ENCODE data around the gene ATP2B3.
A peak's percentile ranks its signal among the peaks of the same experiment; 100 is the strongest.

The ATP2B3 gene

GRCh38 chrX:153475751-153476281 is 41.6 kb upstream of the ATP2B3 start:
- Histone ChIP-seq H3K36me3 (ENCODE audit: control insufficient read depth in 5 of 5, insufficient read depth in 5 of 5, low read length in 5 of 5) (no peaks in the 10 kb centered on the region), H3K4me1 (ENCODE audit: control insufficient read depth in 5 of 5, insufficient read depth in 5 of 5, low read length in 5 of 5) (peaks cover 5 to 30% (median 24%) of the 10 kb centered on the region in 5 donors), H3K27ac (ENCODE audit: low read depth, low read length) (no peak overlapping the region), H3K9ac (ENCODE audit: low read length in 5 of 5) (no peak overlapping the region), H3K9me3 (ENCODE audit: control insufficient read depth in 5 of 5, low read length in 5 of 5) (peaks cover 0 to 2% (median 0%) of the 10 kb centered on the region in 5 donors), H3K27me3 (ENCODE audit: control insufficient read depth in 5 of 5, insufficient read depth in 4 of 5, low read length in 5 of 5) (peaks cover 16 to 38% (median 29%) of the 10 kb centered on the region in 5 donors), H3K4me3 (ENCODE audit: low read depth in 1 of 5, low read length in 5 of 5) (no peak overlapping the region)

- no peak overlapping the region for H3K27ac ChIP-seq (ENCODE audit: low read depth, low read length)
- H3K9me3 ChIP-seq (ENCODE audit: control insufficient read depth in 5 of 5, low read length in 5 of 5) = peaks cover 0 to 2% (median 0%) of the 10 kb centered on the region in 5 donors
- H3K9ac ChIP-seq (ENCODE audit: low read length in 5 of 5) = peak overlapping the region in 1 of 5 donors; percentile 17
- H3K36me3 ChIP-seq (ENCODE audit: control insufficient read depth in 5 of 5, insufficient read depth in 5 of 5, low read length in 5 of 5) = no peaks in the 10 kb centered on the region
- peaks cover 5 to 27% (median 22%) of the 10 kb centered on the region in 5 donors for H3K4me1 ChIP-seq (ENCODE audit: control insufficient read depth in 5 of 5, insufficient read depth in 5 of 5, low read length in 5 of 5)
- peaks cover 16 to 45% (median 29%) of the 10 kb centered on the region in 5 donors for H3K27me3 ChIP-seq (ENCODE audit: control insufficient read depth in 5 of 5, insufficient read depth in 4 of 5, low read length in 5 of 5)
- no peak overlapping the region for H3K4me3 ChIP-seq (ENCODE audit: low read depth in 1 of 5, low read length in 5 of 5)
Observed at GRCh38 chrX:153476666-153477363, 40.6 kb upstream of the ATP2B3 start.

GRCh38 chrX:153477364-153477857 is 40.0 kb upstream of the ATP2B3 start:
- H3K9ac ChIP-seq (ENCODE audit: low read length in 5 of 5) = no peak overlapping the region
- H3K9me3 ChIP-seq (ENCODE audit: control insufficient read depth in 5 of 5, low read length in 5 of 5) = peaks cover 0 to 2% (median 0%) of the 10 kb centered on the region in 5 donors
- no peak overlapping the region for H3K27ac ChIP-seq (ENCODE audit: low read depth, low read length)

GRCh38 chrX:153477901-153478300 is 39.5 kb upstream of the ATP2B3 start:
- Histone ChIP-seq H3K4me3 (ENCODE audit: low read depth in 1 of 5, low read length in 5 of 5) (no peak overlapping the region), H3K27ac (ENCODE audit: low read depth, low read length) (no peak overlapping the region), H3K36me3 (ENCODE audit: control insufficient read depth in 5 of 5, insufficient read depth in 5 of 5, low read length in 5 of 5) (no peaks in the 10 kb centered on the region), H3K27me3 (ENCODE audit: control insufficient read depth in 5 of 5, insufficient read depth in 4 of 5, low read length in 5 of 5) (peaks cover 16 to 52% (median 29%) of the 10 kb centered on the region in 5 donors), H3K9me3 (ENCODE audit: control insufficient read depth in 5 of 5, low read length in 5 of 5) (peaks cover 0 to 2% (median 0%) of the 10 kb centered on the region in 5 donors), H3K9ac (ENCODE audit: low read length in 5 of 5) (no peak overlapping the region), H3K4me1 (ENCODE audit: control insufficient read depth in 5 of 5, insufficient read depth in 5 of 5, low read length in 5 of 5) (peaks cover 5 to 27% (median 22%) of the 10 kb centered on the region in 5 donors)

More at GRCh38 chrX:153477364-153477857, 40.0 kb upstream of the ATP2B3 start:
- peaks cover 5 to 27% (median 22%) of the 10 kb centered on the region in 5 donors for H3K4me1 ChIP-seq (ENCODE audit: control insufficient read depth in 5 of 5, insufficient read depth in 5 of 5, low read length in 5 of 5)
- no peak overlapping the region for H3K4me3 ChIP-seq (ENCODE audit: low read depth in 1 of 5, low read length in 5 of 5)
- H3K27me3 ChIP-seq (ENCODE audit: control insufficient read depth in 5 of 5, insufficient read depth in 4 of 5, low read length in 5 of 5) = peaks cover 16 to 47% (median 29%) of the 10 kb centered on the region in 5 donors
- no peaks in the 10 kb centered on the region for H3K36me3 ChIP-seq (ENCODE audit: control insufficient read depth in 5 of 5, insufficient read depth in 5 of 5, low read length in 5 of 5)

- Histone ChIP-seq H3K36me3 (ENCODE audit: control insufficient read depth in 5 of 5, insufficient read depth in 5 of 5, low read length in 5 of 5) (no peaks in the 10 kb centered on the region), H3K4me1 (ENCODE audit: control insufficient read depth in 5 of 5, insufficient read depth in 5 of 5, low read length in 5 of 5) (peaks cover 5 to 27% (median 22%) of the 10 kb centered on the region in 5 donors), H3K27ac (ENCODE audit: low read depth, low read length) (no peak overlapping the region), H3K27me3 (ENCODE audit: control insufficient read depth in 5 of 5, insufficient read depth in 4 of 5, low read length in 5 of 5) (peaks cover 21 to 56% (median 29%) of the 10 kb centered on the region in 5 donors), H3K9me3 (ENCODE audit: control insufficient read depth in 5 of 5, low read length in 5 of 5) (peaks cover 0 to 2% (median 0%) of the 10 kb centered on the region in 5 donors), H3K4me3 (ENCODE audit: low read depth in 1 of 5, low read length in 5 of 5) (no peak overlapping the region), H3K9ac (ENCODE audit: low read length in 5 of 5) (no peak overlapping the region)
Observed at GRCh38 chrX:153478746-153479145, 38.7 kb upstream of the ATP2B3 start.

GRCh38 chrX:153481043-153481442 is 36.4 kb upstream of the ATP2B3 start:
- no peak overlapping the region for H3K4me3 ChIP-seq (ENCODE audit: low read depth in 1 of 5, low read length in 5 of 5)
- H3K9ac ChIP-seq (ENCODE audit: low read length in 5 of 5) = no peak overlapping the region
- no peak overlapping the region for H3K27ac ChIP-seq (ENCODE audit: low read depth, low read length)
- H3K4me1 ChIP-seq (ENCODE audit: control insufficient read depth in 5 of 5, insufficient read depth in 5 of 5, low read length in 5 of 5) = peaks cover 0 to 15% (median 13%) of the 10 kb centered on the region in 5 donors
- peaks cover 0 to 2% (median 0%) of the 10 kb centered on the region in 5 donors for H3K9me3 ChIP-seq (ENCODE audit: control insufficient read depth in 5 of 5, low read length in 5 of 5)
- no peaks in the 10 kb centered on the region for H3K36me3 ChIP-seq (ENCODE audit: control insufficient read depth in 5 of 5, insufficient read depth in 5 of 5, low read length in 5 of 5)
- H3K27me3 ChIP-seq (ENCODE audit: control insufficient read depth in 5 of 5, insufficient read depth in 4 of 5, low read length in 5 of 5) = peaks cover 21 to 58% (median 26%) of the 10 kb centered on the region in 5 donors

- Histone ChIP-seq H3K27me3 (ENCODE audit: control insufficient read depth in 5 of 5, insufficient read depth in 4 of 5, low read length in 5 of 5) (peaks cover 13 to 52% (median 31%) of the 10 kb centered on the region in 5 donors), H3K4me1 (ENCODE audit: control insufficient read depth in 5 of 5, insufficient read depth in 5 of 5, low read length in 5 of 5) (peaks cover 0 to 4% (median 2%) of the 10 kb centered on the region in 5 donors), H3K27ac (ENCODE audit: low read depth, low read length) (no peak overlapping the region), H3K4me3 (ENCODE audit: low read depth in 1 of 5, low read length in 5 of 5) (no peak overlapping the region), H3K36me3 (ENCODE audit: control insufficient read depth in 5 of 5, insufficient read depth in 5 of 5, low read length in 5 of 5) (no peaks in the 10 kb centered on the region), H3K9me3 (ENCODE audit: control insufficient read depth in 5 of 5, low read length in 5 of 5) (peaks cover 0 to 2% (median 0%) of the 10 kb centered on the region in 5 donors), H3K9ac (ENCODE audit: low read length in 5 of 5) (no peak overlapping the region)
Observed at GRCh38 chrX:153482376-153483015, 34.9 kb upstream of the ATP2B3 start.

- H3K4me3 ChIP-seq (ENCODE audit: low read depth in 1 of 5, low read length in 5 of 5) = no peak overlapping the region
- no peak overlapping the region for H3K27ac ChIP-seq (ENCODE audit: low read depth, low read length)
- H3K9me3 ChIP-seq (ENCODE audit: control insufficient read depth in 5 of 5, low read length in 5 of 5) = no peaks in the 10 kb centered on the region
- no peaks in the 10 kb centered on the region for H3K36me3 ChIP-seq (ENCODE audit: control insufficient read depth in 5 of 5, insufficient read depth in 5 of 5, low read length in 5 of 5)
- H3K9ac ChIP-seq (ENCODE audit: low read length in 5 of 5) = no peak overlapping the region
- peaks cover 13 to 36% (median 14%) of the 10 kb centered on the region in 5 donors for H3K27me3 ChIP-seq (ENCODE audit: control insufficient read depth in 5 of 5, insufficient read depth in 4 of 5, low read length in 5 of 5)
- peaks cover 0 to 18% (median 10%) of the 10 kb centered on the region in 5 donors for H3K4me1 ChIP-seq (ENCODE audit: control insufficient read depth in 5 of 5, insufficient read depth in 5 of 5, low read length in 5 of 5)
Observed at GRCh38 chrX:153485396-153486080, 31.9 kb upstream of the ATP2B3 start.

- Histone ChIP-seq H3K27me3 (ENCODE audit: control insufficient read depth in 5 of 5, insufficient read depth in 4 of 5, low read length in 5 of 5) (peaks cover 8 to 30% (median 13%) of the 10 kb centered on the region in 5 donors), H3K27ac (ENCODE audit: low read depth, low read length) (no peak overlapping the region), H3K9ac (ENCODE audit: low read length in 5 of 5) (no peak overlapping the region), H3K9me3 (ENCODE audit: control insufficient read depth in 5 of 5, low read length in 5 of 5) (no peaks in the 10 kb centered on the region), H3K4me3 (ENCODE audit: low read depth in 1 of 5, low read length in 5 of 5) (no peak overlapping the region), H3K36me3 (ENCODE audit: control insufficient read depth in 5 of 5, insufficient read depth in 5 of 5, low read length in 5 of 5) (no peaks in the 10 kb centered on the region), H3K4me1 (ENCODE audit: control insufficient read depth in 5 of 5, insufficient read depth in 5 of 5, low read length in 5 of 5) (peaks cover 0 to 18% (median 10%) of the 10 kb centered on the region in 5 donors)
Observed at GRCh38 chrX:153486171-153486570, 31.3 kb upstream of the ATP2B3 start.

Measured in subcutaneous abdominal adipose tissue (tissue), 5 donors.